ENCODE data around the gene TMEM50A. TPM values are rescaled to one million over a fixed set of nuclear protein-coding genes. Genes with fewer than 3 reads are reported as not detected.

The TMEM50A gene
- total RNA-seq, 3 donors from 2014 or later (not counting 1 experiment from before 2014, with no cell fraction given) = 99.9 to 117 (median 107) TPM

DNA sequence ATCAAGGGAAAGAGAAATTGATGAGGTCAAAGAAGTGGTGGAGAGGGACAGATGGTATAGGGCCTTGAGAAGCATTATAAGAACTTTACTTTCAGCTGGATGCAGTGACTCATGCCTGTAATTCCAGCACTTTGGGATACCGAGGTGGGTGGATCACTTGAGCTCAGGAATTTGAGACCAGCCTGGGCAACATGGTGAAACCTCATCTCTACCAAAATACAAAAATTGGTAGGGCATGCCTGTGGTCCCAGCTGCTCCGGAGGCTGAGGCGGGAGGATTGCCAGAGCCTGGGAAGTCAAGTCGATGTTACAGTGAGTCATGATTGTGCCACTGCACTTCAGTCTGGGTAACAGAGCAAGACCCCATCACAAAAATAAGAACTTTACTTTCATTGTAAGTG lies 5.7 kb downstream of the TMEM50A start:
- Mint-ChIP-seq H3K4me1 (peaks cover 41 to 44% of the 10 kb centered on the region in 2 donors), H3K4me3 (no peak overlapping the region), H3K27me3 (ENCODE audit: low read depth in 2 of 2) (no peaks in the 10 kb centered on the region), H3K36me3 (no peaks in the 10 kb centered on the region), H3K9me3 (no peaks in the 10 kb centered on the region), H3K27ac (peak overlapping the region; percentile 1 to 3)
- Histone ChIP-seq H3K9me3 (ENCODE audit: control insufficient read depth, insufficient read depth, low read length) (no peaks in the 10 kb centered on the region), H3K27me3 (ENCODE audit: control insufficient read depth, insufficient read depth, low read length) (no peaks in the 10 kb centered on the region), H3K4me1 (ENCODE audit: control insufficient read depth, insufficient read depth, low read length) (peaks cover 8% of the 10 kb centered on the region), H3K27ac (ENCODE audit: low read length) (no peak overlapping the region), H3K4me3 (ENCODE audit: low read length) (no peak overlapping the region), H3K36me3 (ENCODE audit: control insufficient read depth, insufficient read depth, low read length) (peaks cover 40% of the 10 kb centered on the region)
- 95% methylated on average over 4 of the region's 4 CpGs for WGBS (ENCODE audit: insufficient coverage)
- DNase-seq = peak in 1 of 2 donors; percentile 1
- intact Hi-C loops (cut with micrococcal nuclease) = no loop called here
- TF ChIP-seq CTCF (IDR thresholded peaks at IDR 0.05) = no peak
- ATAC-seq = no peak

- H3K27me3 Mint-ChIP-seq (ENCODE audit: low read depth in 2 of 2) = no peaks in the 10 kb centered on the region
- DNase-seq (peak in 1 of 2 donors; percentile 1), ATAC-seq (no peak)
- intact Hi-C loops (cut with micrococcal nuclease) = no loop called here
- no peak for TF ChIP-seq CTCF (IDR thresholded peaks at IDR 0.05)
- H3K27me3 ChIP-seq (ENCODE audit: control insufficient read depth, insufficient read depth, low read length) = no peaks in the 10 kb centered on the region
- peak overlapping the region in 1 of 2 donors; percentile 59 for H3K27ac Mint-ChIP-seq
- H3K27ac ChIP-seq (ENCODE audit: low read length) = no peak overlapping the region
- peaks cover 54% of the 10 kb centered on the region for H3K36me3 ChIP-seq (ENCODE audit: control insufficient read depth, insufficient read depth, low read length)
- 98% methylated on average over 2 of the region's 2 CpGs for WGBS (ENCODE audit: insufficient coverage)
- H3K9me3 ChIP-seq (ENCODE audit: control insufficient read depth, insufficient read depth, low read length) = no peaks in the 10 kb centered on the region
- H3K4me1 Mint-ChIP-seq = peaks cover 14 to 24% of the 10 kb centered on the region in 2 donors
- H3K4me3 Mint-ChIP-seq = no peak overlapping the region
- H3K36me3 Mint-ChIP-seq = no peaks in the 10 kb centered on the region
- no peaks in the 10 kb centered on the region for H3K9me3 Mint-ChIP-seq
- H3K4me3 ChIP-seq (ENCODE audit: low read length) = no peak overlapping the region
- no peaks in the 10 kb centered on the region for H3K4me1 ChIP-seq (ENCODE audit: control insufficient read depth, insufficient read depth, low read length)
These were observed 9.4 kb downstream of the TMEM50A start for GRCh38 chr1:25347556-25347955.

GRCh38 chr1:25349606-25350005 lies 11.5 kb downstream of the TMEM50A start:
- WGBS (ENCODE audit: insufficient coverage) = 100% methylated on average over 1 of the region's 3 CpGs
- no peaks in the 10 kb centered on the region for H3K4me1 ChIP-seq (ENCODE audit: control insufficient read depth, insufficient read depth, low read length)
- no peak overlapping the region for H3K4me3 Mint-ChIP-seq
- H3K27ac ChIP-seq (ENCODE audit: low read length) = no peak overlapping the region
- no peak for TF ChIP-seq CTCF (IDR thresholded peaks at IDR 0.05)
- intact Hi-C loops (cut with micrococcal nuclease) = no loop called here
- H3K27ac Mint-ChIP-seq = no peak overlapping the region
- no peaks in the 10 kb centered on the region for H3K36me3 Mint-ChIP-seq
- no peaks in the 10 kb centered on the region for H3K9me3 Mint-ChIP-seq
- H3K36me3 ChIP-seq (ENCODE audit: control insufficient read depth, insufficient read depth, low read length) = peaks cover 58% of the 10 kb centered on the region
- no peak for ATAC-seq
- DNase-seq = no peak
- H3K4me1 Mint-ChIP-seq = peaks cover 0 to 15% of the 10 kb centered on the region in 2 donors
- H3K27me3 ChIP-seq (ENCODE audit: control insufficient read depth, insufficient read depth, low read length) = no peaks in the 10 kb centered on the region
- no peak overlapping the region for H3K4me3 ChIP-seq (ENCODE audit: low read length)
- no peaks in the 10 kb centered on the region for H3K9me3 ChIP-seq (ENCODE audit: control insufficient read depth, insufficient read depth, low read length)
- H3K27me3 Mint-ChIP-seq (ENCODE audit: low read depth in 2 of 2) = no peaks in the 10 kb centered on the region

GRCh38 chr1:25355841-25356395 lies 17.8 kb downstream of the TMEM50A start:
- no peak overlapping the region for H3K27ac ChIP-seq (ENCODE audit: low read length)
- H3K4me1 ChIP-seq (ENCODE audit: control insufficient read depth, insufficient read depth, low read length) = no peaks in the 10 kb centered on the region
- H3K9me3 ChIP-seq (ENCODE audit: control insufficient read depth, insufficient read depth, low read length) = no peaks in the 10 kb centered on the region
- DNase-seq (no peak), ATAC-seq (no peak)
- Mint-ChIP-seq H3K4me3 (no peak overlapping the region), H3K27me3 (ENCODE audit: low read depth in 2 of 2) (no peaks in the 10 kb centered on the region), H3K9me3 (no peaks in the 10 kb centered on the region), H3K27ac (peak overlapping the region in 1 of 2 donors; percentile 61), H3K36me3 (no peaks in the 10 kb centered on the region), H3K4me1 (peaks cover 6 to 10% of the 10 kb centered on the region in 2 donors)
- peaks cover 75% of the 10 kb centered on the region for H3K36me3 ChIP-seq (ENCODE audit: control insufficient read depth, insufficient read depth, low read length)
- H3K27me3 ChIP-seq (ENCODE audit: control insufficient read depth, insufficient read depth, low read length) = no peaks in the 10 kb centered on the region
- intact Hi-C loops (cut with micrococcal nuclease) = no loop called here
- TF ChIP-seq CTCF (IDR thresholded peaks at IDR 0.05) = no peak
- WGBS (ENCODE audit: insufficient coverage) = 91% methylated on average over 6 of the region's 6 CpGs
- H3K4me3 ChIP-seq (ENCODE audit: low read length) = no peak overlapping the region
